Upper lobe of left lung (tissue), 4 donors: ENCODE data around the gene BMX.

Experiments used
- CTCF ChIP-seq, 6 experiments: fragments of 450-650 bp in 4 of 6; fragments of 200-600 bp in 2 of 6; sonication (generic) in 2 of 6; IDR thresholded peaks; one replicate each; pipeline ENCODE4 v1.5.1; 2016 to 2019; ENCODE audit warnings: antibody characterized with exemption in 6 of 6
- POLR2A ChIP-seq, 4 donors: fragments of 450-650 bp; IDR thresholded peaks; one replicate each; pipeline ENCODE4 v1.5.1; 2016 to 2017; ENCODE audit warnings: antibody characterized with exemption in 4 of 4, mild to moderate bottlenecking in 2 of 4
- POLR2AphosphoS5 ChIP-seq, 2 donors: sonication (generic); formaldehyde crosslinking; IDR thresholded peaks; one replicate each; pipeline ENCODE4 v1.5.1; 2017; ENCODE audit warnings: antibody characterized with exemption in 2 of 2

GRCh38 chrX:15549189-15550012 is 48.8 kb downstream of the BMX start:
- no peak for TF ChIP-seq CTCF (IDR thresholded peaks at IDR 0.05)
- TF ChIP-seq POLR2A (IDR thresholded peaks at IDR 0.05): no peak
- TF ChIP-seq POLR2AphosphoS5 (IDR thresholded peaks at IDR 0.05): no peak
